ENCODE results near the gene LRP8. TPM values are rescaled to one million over a fixed set of nuclear protein-coding genes. Genes with fewer than 3 reads are reported as not detected.

Gene LRP8
- total and polyA plus RNA-seq, 4 donors: 0.15 to 0.75 (median 0.29) TPM

DNA sequence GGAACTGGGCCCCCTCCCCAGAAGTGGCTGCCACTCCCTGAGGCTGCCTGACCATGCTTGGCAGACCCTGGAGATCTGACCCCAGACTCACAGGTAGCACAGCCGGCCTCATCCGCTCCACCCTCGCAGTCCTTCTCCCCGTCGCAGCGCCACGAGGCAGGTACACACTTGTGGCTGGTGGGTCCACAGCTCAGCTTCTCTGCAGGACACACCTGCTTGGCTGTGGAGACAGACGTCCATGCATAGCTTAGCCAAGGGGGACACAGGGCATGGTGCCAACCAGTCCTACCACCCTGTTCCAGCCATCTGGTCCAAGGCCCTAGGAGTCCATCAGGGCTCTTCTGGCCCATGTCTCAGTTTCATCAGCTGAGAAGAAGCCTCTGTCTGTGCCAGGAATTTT is 47.4 kb downstream of the LRP8 start (continued):
- TF ChIP-seq, protein P1, sequence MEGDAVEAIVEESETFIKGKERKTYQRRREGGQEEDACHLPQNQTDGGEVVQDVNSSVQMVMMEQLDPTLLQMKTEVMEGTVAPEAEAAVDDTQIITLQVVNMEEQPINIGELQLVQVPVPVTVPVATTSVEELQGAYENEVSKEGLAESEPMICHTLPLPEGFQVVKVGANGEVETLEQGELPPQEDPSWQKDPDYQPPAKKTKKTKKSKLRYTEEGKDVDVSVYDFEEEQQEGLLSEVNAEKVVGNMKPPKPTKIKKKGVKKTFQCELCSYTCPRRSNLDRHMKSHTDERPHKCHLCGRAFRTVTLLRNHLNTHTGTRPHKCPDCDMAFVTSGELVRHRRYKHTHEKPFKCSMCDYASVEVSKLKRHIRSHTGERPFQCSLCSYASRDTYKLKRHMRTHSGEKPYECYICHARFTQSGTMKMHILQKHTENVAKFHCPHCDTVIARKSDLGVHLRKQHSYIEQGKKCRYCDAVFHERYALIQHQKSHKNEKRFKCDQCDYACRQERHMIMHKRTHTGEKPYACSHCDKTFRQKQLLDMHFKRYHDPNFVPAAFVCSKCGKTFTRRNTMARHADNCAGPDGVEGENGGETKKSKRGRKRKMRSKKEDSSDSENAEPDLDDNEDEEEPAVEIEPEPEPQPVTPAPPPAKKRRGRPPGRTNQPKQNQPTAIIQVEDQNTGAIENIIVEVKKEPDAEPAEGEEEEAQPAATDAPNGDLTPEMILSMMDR (IDR thresholded peaks at IDR 0.05; ENCODE audit: low read depth, low read length, missing input control): no peak

DNA sequence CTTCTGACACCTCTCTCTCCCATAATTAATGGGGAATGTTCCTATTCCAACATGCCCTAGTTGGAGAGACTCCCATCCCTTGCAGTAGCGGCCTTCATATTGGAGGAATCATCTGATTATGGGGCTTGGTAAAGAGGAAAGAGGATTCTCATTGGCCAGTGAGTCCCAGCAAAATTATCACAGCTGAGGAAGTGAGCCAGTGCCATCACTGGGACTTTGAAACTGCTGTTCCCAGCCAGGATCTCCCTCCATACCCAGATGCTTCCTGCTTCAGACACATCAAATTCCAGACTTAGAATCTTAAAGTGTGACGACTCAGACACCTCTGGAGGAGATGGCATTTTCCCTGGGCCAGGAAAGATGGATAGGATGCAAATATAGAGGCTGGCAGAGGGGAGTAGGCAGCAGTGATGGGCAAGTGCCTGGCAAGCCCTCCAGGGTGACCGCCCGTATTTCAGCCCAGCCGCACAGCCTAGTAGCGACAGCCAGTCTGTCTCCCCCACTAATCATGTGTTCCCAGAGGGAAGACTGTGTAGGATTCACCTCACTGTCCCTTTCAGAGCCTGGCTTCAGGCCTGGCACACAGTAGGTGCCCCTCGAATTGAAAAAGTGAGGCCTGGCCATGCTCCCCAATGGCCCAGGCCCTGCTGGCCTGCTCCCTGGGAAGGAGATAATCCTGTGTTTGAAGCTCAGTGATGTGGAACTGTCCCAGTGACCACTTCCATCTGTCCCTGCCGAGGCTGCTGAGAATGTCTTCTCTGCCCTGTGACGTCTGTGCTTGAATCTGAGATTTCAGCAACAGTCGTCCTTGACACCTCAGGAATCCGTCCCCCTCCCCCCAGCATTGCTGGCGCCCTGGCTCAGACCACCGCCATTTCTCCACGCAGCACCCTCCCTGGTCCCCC is 48.3 kb downstream of the LRP8 start:
- Histone ChIP-seq H3K4me3 (ENCODE audit: low read depth in 1 of 3, low read length in 3 of 3) (no peak overlapping the region), H3K9me3 (ENCODE audit: control insufficient read depth in 4 of 4, low read length in 3 of 4) (no peaks in the 10 kb centered on the region), H3K27ac (ENCODE audit: low read depth in 1 of 2, low read length in 2 of 2) (no peak overlapping the region), H3K27me3 (ENCODE audit: control insufficient read depth in 4 of 4, insufficient read depth in 4 of 4, low read length in 3 of 4) (no peaks in the 10 kb centered on the region), H3K36me3 (ENCODE audit: control insufficient read depth in 4 of 4, insufficient read depth in 3 of 4, low read depth in 1 of 4, low read length in 3 of 4) (no peaks in the 10 kb centered on the region), H3K4me1 (ENCODE audit: control insufficient read depth in 4 of 4, insufficient read depth in 4 of 4, low read length in 3 of 4) (no peaks in the 10 kb centered on the region), H3K9ac (ENCODE audit: low read depth in 1 of 2, low read length in 2 of 2) (no peak overlapping the region)
- TF ChIP-seq FOXA1 (IDR thresholded peaks at IDR 0.05) (no peak), GABPA (IDR thresholded peaks at IDR 0.05 in 1 of 2, conservative IDR thresholded peaks at IDR 0.05 in 1 of 2) (no peak), HNF4G (IDR thresholded peaks at IDR 0.05) (no peak), JUND (IDR thresholded peaks at IDR 0.05) (no peak), YY1 (IDR thresholded peaks at IDR 0.05) (no peak), FOXA2 (IDR thresholded peaks at IDR 0.05) (no peak), RAD21 (IDR thresholded peaks at IDR 0.05) (no peak)
- TF ChIP-seq, protein P2, sequence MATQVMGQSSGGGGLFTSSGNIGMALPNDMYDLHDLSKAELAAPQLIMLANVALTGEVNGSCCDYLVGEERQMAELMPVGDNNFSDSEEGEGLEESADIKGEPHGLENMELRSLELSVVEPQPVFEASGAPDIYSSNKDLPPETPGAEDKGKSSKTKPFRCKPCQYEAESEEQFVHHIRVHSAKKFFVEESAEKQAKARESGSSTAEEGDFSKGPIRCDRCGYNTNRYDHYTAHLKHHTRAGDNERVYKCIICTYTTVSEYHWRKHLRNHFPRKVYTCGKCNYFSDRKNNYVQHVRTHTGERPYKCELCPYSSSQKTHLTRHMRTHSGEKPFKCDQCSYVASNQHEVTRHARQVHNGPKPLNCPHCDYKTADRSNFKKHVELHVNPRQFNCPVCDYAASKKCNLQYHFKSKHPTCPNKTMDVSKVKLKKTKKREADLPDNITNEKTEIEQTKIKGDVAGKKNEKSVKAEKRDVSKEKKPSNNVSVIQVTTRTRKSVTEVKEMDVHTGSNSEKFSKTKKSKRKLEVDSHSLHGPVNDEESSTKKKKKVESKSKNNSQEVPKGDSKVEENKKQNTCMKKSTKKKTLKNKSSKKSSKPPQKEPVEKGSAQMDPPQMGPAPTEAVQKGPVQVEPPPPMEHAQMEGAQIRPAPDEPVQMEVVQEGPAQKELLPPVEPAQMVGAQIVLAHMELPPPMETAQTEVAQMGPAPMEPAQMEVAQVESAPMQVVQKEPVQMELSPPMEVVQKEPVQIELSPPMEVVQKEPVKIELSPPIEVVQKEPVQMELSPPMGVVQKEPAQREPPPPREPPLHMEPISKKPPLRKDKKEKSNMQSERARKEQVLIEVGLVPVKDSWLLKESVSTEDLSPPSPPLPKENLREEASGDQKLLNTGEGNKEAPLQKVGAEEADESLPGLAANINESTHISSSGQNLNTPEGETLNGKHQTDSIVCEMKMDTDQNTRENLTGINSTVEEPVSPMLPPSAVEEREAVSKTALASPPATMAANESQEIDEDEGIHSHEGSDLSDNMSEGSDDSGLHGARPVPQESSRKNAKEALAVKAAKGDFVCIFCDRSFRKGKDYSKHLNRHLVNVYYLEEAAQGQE (IDR thresholded peaks at IDR 0.05): no peak
- TF ChIP-seq, protein P3, sequence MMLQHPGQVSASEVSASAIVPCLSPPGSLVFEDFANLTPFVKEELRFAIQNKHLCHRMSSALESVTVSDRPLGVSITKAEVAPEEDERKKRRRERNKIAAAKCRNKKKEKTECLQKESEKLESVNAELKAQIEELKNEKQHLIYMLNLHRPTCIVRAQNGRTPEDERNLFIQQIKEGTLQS (IDR thresholded peaks at IDR 0.05): no peak
- WGBS: 76% methylated on average over 14 of the region's 14 CpGs
- no peak for DNase-seq (ENCODE audit: low spot score)

- 14% methylated on average over 8 of the region's 8 CpGs for WGBS
- TF ChIP-seq, protein P4, sequence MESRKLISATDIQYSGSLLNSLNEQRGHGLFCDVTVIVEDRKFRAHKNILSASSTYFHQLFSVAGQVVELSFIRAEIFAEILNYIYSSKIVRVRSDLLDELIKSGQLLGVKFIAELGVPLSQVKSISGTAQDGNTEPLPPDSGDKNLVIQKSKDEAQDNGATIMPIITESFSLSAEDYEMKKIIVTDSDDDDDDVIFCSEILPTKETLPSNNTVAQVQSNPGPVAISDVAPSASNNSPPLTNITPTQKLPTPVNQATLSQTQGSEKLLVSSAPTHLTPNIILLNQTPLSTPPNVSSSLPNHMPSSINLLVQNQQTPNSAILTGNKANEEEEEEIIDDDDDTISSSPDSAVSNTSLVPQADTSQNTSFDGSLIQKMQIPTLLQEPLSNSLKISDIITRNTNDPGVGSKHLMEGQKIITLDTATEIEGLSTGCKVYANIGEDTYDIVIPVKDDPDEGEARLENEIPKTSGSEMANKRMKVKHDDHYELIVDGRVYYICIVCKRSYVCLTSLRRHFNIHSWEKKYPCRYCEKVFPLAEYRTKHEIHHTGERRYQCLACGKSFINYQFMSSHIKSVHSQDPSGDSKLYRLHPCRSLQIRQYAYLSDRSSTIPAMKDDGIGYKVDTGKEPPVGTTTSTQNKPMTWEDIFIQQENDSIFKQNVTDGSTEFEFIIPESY (IDR thresholded peaks at IDR 0.05): no peak
- TF ChIP-seq, protein P3 (IDR thresholded peaks at IDR 0.05): no peak
- no peak for TF ChIP-seq GABPA (IDR thresholded peaks at IDR 0.05 in 1 of 2, conservative IDR thresholded peaks at IDR 0.05 in 1 of 2)
- no peak for TF ChIP-seq SP1 (IDR thresholded peaks at IDR 0.05)
- TF ChIP-seq NR2F2 (IDR thresholded peaks at IDR 0.05): no peak
- no peak for TF ChIP-seq HNF4G (IDR thresholded peaks at IDR 0.05)
- TF ChIP-seq TAF1 (conservative IDR thresholded peaks at IDR 0.05): no peak
- no peak for TF ChIP-seq FOXA2 (IDR thresholded peaks at IDR 0.05)
- TF ChIP-seq, protein P2 (IDR thresholded peaks at IDR 0.05): no peak
- TF ChIP-seq RAD21 (IDR thresholded peaks at IDR 0.05): peak; percentile 87 to 92
These were observed 49.6 kb downstream of the LRP8 start for GRCh38 chr1:53278298-53278725.

More at GRCh38 chr1:53278298-53278725, 49.6 kb downstream of the LRP8 start:
- no peaks in the 10 kb centered on the region for H3K9me3 ChIP-seq (ENCODE audit: control insufficient read depth in 4 of 4, low read length in 3 of 4)
- no peak overlapping the region for H3K4me3 ChIP-seq (ENCODE audit: low read depth in 1 of 3, low read length in 3 of 3)
- H3K9ac ChIP-seq (ENCODE audit: low read depth in 1 of 2, low read length in 2 of 2): no peak overlapping the region
- H3K27ac ChIP-seq (ENCODE audit: low read depth in 1 of 2, low read length in 2 of 2): no peak overlapping the region
- DNase-seq (ENCODE audit: low spot score): peak; percentile 77
- no peaks in the 10 kb centered on the region for H3K27me3 ChIP-seq (ENCODE audit: control insufficient read depth in 4 of 4, insufficient read depth in 4 of 4, low read length in 3 of 4)
- no peaks in the 10 kb centered on the region for H3K36me3 ChIP-seq (ENCODE audit: control insufficient read depth in 4 of 4, insufficient read depth in 3 of 4, low read depth in 1 of 4, low read length in 3 of 4)
- no peaks in the 10 kb centered on the region for H3K4me1 ChIP-seq (ENCODE audit: control insufficient read depth in 4 of 4, insufficient read depth in 4 of 4, low read length in 3 of 4)
